OCI-LY1 (cell line): ENCODE results near the gene HMX1.

Experiments used
- H2AFZ ChIP-seq: fragments of 200-600 bp; sonication (generic), shearing (Covaris generic); 2 replicates; pipeline ENCODE4 v1.6.0; 2014; ENCODE audit warnings: antibody characterized with exemption, mild to moderate bottlenecking, low read length
- H3F3A ChIP-seq: fragments of 200-600 bp; sonication (generic), shearing (Covaris generic); 2 replicates; pipeline ENCODE4 v1.6.0; 2014; ENCODE audit warnings: mild to moderate bottlenecking, antibody characterized with exemption, low read length, moderate library complexity; ENCODE audit not compliant: insufficient read depth
- H3K27ac ChIP-seq: fragments of 200-600 bp; sonication (generic); 2 replicates; pipeline ENCODE4 v1.5.1; 2014; ENCODE audit warnings: low read length, mixed run types, mild to moderate bottlenecking, low read depth; ENCODE audit not compliant: poor library complexity, severe bottlenecking
- H3K27me3 ChIP-seq: fragments of 200-600 bp; sonication (generic); 2 replicates; pipeline ENCODE4 v1.6.0; 2014; ENCODE audit warnings: antibody characterized with exemption, mild to moderate bottlenecking, low read length, moderate library complexity; ENCODE audit not compliant: insufficient read depth
- H3K36me3 ChIP-seq: fragments of 200-600 bp; sonication (generic); 2 replicates; pipeline ENCODE4 v1.6.1; 2014; ENCODE audit warnings: mild to moderate bottlenecking, antibody characterized with exemption, low read length, moderate library complexity, mixed read lengths; ENCODE audit not compliant: insufficient read depth
- H3K4me1 ChIP-seq: fragments of 200-600 bp; sonication (generic); 2 replicates; pipeline ENCODE4 v1.5.1; 2014; ENCODE audit warnings: mild to moderate bottlenecking, low read length, moderate library complexity; ENCODE audit not compliant: insufficient read depth, severe bottlenecking
- H3K4me2 ChIP-seq: fragments of 200-600 bp; sonication (generic), shearing (Covaris generic); 2 replicates; pipeline ENCODE4 v1.6.1; 2014; ENCODE audit warnings: low read length
- H3K4me3 ChIP-seq: fragments of 200-600 bp; sonication (generic); 2 replicates; pipeline ENCODE4 v1.5.1; 2014; ENCODE audit warnings: low read length, low read depth, mild to moderate bottlenecking, mixed read lengths; ENCODE audit not compliant: poor library complexity, severe bottlenecking
- H3K79me2 ChIP-seq: fragments of 200-600 bp; shearing (Covaris generic); 2 replicates; pipeline ENCODE4 v1.6.1; 2016; ENCODE audit warnings: mixed run types, low read length, mixed read lengths; ENCODE audit not compliant: insufficient read depth
- H3K9ac ChIP-seq: fragments of 200-600 bp; sonication (generic), shearing (Covaris generic); 2 replicates; pipeline ENCODE4 v1.6.1; 2014; ENCODE audit warnings: mild to moderate bottlenecking, low read length, mixed read lengths
- H3K9me2 ChIP-seq: fragments of 200-600 bp; sonication (generic), shearing (Covaris generic); 2 replicates; pipeline ENCODE4 v1.6.1; 2014; ENCODE audit warnings: low read depth, mild to moderate bottlenecking, low read length, mixed read lengths
- H3K9me3 ChIP-seq: fragments of 200-600 bp; shearing (Covaris generic); 2 replicates; pipeline ENCODE4 v1.6.1; 2014; ENCODE audit warnings: low read length, mixed read lengths
- H4K20me1 ChIP-seq: fragments of 200-600 bp; sonication (generic), shearing (Covaris generic); 2 replicates; pipeline ENCODE4 v1.6.0; 2016; ENCODE audit warnings: mild to moderate bottlenecking, low read length; ENCODE audit not compliant: insufficient read depth
- EZH2 ChIP-seq: fragments of 200-600 bp; sonication (generic), shearing (Covaris generic); IDR thresholded peaks from 2 replicates; pipeline ENCODE4 v1.8.0; 2017; ENCODE audit warnings: borderline replicate concordance, mixed run types, mild to moderate bottlenecking, antibody characterized with exemption, low read length, moderate library complexity, mixed read lengths
- TF ChIP-seq, protein P1 (sequence below): fragments of 200-600 bp; sonication (generic), shearing (Covaris generic); IDR thresholded peaks from 2 replicates; pipeline ENCODE4 v1.5.1; 2017; ENCODE audit warnings: mild to moderate bottlenecking, antibody characterized with exemption, low read length, moderate library complexity, mixed read lengths

HMX1 gene

DNA sequence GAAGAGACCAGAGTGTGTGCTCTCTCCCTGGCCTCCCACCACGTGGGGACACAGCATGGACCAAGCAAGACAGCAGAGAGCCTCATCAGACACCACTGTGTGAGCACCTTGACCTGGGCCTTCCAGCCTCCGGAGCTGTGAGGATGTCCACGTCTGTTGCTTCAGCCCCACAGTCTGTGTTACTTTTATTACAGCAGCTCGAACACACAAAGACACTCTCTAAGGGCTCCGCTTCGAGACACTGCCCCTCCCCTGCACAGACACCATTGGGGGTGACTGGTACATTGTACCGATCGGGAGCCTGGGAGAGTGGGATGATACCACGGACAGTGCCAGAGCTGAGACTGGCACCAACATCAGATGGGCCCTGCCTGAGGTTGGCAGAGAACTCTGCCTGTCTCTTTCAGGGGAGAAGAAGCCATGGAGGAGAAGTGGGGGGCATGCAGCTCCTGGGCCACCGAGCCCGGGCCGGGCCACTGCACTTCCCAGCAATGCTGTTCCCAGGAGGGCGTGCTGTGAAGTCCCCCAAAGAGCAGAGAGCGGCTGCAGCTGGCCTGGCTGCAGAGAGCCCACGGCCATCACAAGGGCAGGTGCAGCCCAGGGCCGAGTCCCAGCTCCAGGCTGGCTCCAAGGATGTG lies 48.1 kb upstream of the HMX1 start:
- Histone ChIP-seq H3K4me1 (no peaks in the 10 kb centered on the region), H3K27me3 (no peaks in the 10 kb centered on the region), H3F3A (no peaks in the 10 kb centered on the region), H3K9ac (no peak overlapping the region), H3K36me3 (no peaks in the 10 kb centered on the region), H3K4me3 (no peak overlapping the region), H2AFZ (no peak overlapping the region), H3K9me3 (no peaks in the 10 kb centered on the region), H4K20me1 (no peaks in the 10 kb centered on the region), H3K79me2 (no peaks in the 10 kb centered on the region), H3K9me2 (no peaks in the 10 kb centered on the region), H3K27ac (no peak overlapping the region), H3K4me2 (no peak overlapping the region)
- TF ChIP-seq, protein P1, sequence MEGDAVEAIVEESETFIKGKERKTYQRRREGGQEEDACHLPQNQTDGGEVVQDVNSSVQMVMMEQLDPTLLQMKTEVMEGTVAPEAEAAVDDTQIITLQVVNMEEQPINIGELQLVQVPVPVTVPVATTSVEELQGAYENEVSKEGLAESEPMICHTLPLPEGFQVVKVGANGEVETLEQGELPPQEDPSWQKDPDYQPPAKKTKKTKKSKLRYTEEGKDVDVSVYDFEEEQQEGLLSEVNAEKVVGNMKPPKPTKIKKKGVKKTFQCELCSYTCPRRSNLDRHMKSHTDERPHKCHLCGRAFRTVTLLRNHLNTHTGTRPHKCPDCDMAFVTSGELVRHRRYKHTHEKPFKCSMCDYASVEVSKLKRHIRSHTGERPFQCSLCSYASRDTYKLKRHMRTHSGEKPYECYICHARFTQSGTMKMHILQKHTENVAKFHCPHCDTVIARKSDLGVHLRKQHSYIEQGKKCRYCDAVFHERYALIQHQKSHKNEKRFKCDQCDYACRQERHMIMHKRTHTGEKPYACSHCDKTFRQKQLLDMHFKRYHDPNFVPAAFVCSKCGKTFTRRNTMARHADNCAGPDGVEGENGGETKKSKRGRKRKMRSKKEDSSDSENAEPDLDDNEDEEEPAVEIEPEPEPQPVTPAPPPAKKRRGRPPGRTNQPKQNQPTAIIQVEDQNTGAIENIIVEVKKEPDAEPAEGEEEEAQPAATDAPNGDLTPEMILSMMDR = no peak
- no peak for TF ChIP-seq EZH2

DNA sequence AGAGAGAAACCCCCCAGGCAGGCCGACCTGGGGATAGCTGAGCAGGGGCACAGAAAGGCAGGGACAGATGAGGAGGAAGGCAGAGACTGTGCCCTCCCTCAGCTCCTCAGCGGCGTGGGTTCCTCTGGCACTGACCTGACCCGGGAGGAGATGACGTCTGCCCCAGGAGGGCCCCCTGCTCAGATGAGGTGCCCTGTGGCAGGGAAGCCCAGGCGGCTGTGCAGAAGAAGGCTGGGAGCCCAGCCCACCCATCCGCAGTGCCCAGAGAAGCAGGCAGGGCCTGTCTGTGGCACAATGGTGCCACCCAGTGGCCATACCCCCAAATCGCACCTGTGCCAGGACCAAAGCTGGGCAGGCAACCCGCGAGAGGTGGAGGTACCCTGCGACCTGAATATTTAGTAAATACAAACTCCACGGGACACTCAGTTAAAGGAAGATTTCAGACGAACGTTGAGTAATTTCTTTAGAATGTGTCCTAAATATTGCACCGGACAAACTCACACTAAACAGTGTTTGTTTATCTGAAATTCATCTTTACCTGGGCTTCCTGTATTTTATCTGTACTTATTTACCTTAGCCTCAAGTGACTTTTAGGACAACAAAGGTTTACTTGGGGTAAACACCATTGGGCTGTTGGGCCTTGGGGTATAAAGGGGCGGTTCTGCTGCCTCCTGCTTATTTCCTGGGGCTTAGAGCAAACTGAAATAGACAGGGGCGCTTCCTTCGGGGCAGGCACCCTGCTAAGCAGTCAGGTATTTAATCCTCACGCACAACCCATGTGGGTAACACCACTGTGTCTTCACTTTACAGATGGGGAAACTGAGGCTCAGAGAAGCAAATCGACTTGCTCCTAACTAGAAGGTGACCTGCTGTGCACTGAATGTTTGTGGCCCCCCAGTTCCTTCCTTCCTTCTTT lies 46.5 kb upstream of the HMX1 start:
- Histone ChIP-seq H3K27ac (no peak overlapping the region), H3F3A (no peaks in the 10 kb centered on the region), H3K4me1 (no peaks in the 10 kb centered on the region), H3K4me2 (no peak overlapping the region), H3K4me3 (no peak overlapping the region), H3K9me2 (no peaks in the 10 kb centered on the region), H3K9me3 (no peaks in the 10 kb centered on the region), H3K9ac (no peak overlapping the region), H4K20me1 (no peaks in the 10 kb centered on the region), H2AFZ (no peak overlapping the region), H3K36me3 (no peaks in the 10 kb centered on the region), H3K27me3 (no peaks in the 10 kb centered on the region), H3K79me2 (no peaks in the 10 kb centered on the region)
- no peak for TF ChIP-seq EZH2
- TF ChIP-seq, protein P1 = peak; percentile 54

DNA sequence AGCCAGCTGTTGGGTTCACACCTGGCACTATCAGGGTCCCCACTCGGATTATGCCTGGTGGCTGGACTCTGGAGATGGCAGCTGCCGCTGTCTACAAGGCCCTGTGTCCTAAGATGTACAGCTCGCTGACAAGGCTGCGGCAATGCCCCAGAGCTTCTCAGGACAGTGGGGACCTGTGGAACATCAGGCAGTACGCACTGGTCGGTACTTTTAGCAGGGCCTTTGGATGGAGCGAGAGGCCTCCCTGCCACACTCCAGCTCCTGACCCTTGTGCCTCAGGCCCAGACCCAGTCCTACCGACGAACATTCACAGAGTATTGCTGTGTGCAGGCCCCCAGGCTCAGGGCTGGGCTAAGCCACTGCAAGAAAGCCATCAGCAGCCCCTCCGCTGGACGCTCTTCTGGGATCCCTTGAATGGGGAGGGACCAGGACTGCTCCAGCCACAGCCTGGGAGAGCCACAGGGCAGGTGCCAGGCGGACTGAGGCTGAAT lies 45.7 kb upstream of the HMX1 start:
- Histone ChIP-seq H3K27me3 (no peaks in the 10 kb centered on the region), H3F3A (no peaks in the 10 kb centered on the region)

More for the DNA sequence above, 45.7 kb upstream of the HMX1 start:
- no peaks in the 10 kb centered on the region for H3K9me3 ChIP-seq
- no peak overlapping the region for H3K4me3 ChIP-seq
- H3K9me2 ChIP-seq = no peaks in the 10 kb centered on the region
- H3K79me2 ChIP-seq = no peaks in the 10 kb centered on the region
- no peak overlapping the region for H3K9ac ChIP-seq
- H3K4me1 ChIP-seq = no peaks in the 10 kb centered on the region
- H3K36me3 ChIP-seq = no peaks in the 10 kb centered on the region
- TF ChIP-seq, protein P1 = no peak
- TF ChIP-seq EZH2 = no peak
- H3K27ac ChIP-seq = no peak overlapping the region
- no peak overlapping the region for H3K4me2 ChIP-seq
- H4K20me1 ChIP-seq = no peaks in the 10 kb centered on the region
- no peak overlapping the region for H2AFZ ChIP-seq
